Breast epithelium (tissue), 3 donors: ENCODE results near the gene AMELX.

Experiments
- POLR2A ChIP-seq: fragments of 450-650 bp; IDR thresholded peaks from one replicate; pipeline ENCODE4 v1.6.1; 2016; ENCODE audit warnings: antibody characterized with exemption, mild to moderate bottlenecking, moderate library complexity
- POLR2AphosphoS5 ChIP-seq, 3 donors: sonication (generic); formaldehyde crosslinking; IDR thresholded peaks; one replicate each; pipeline ENCODE4 v1.6.1; 2017; ENCODE audit warnings: antibody characterized with exemption in 3 of 3
- TF ChIP-seq, protein P1 (sequence below), 3 donors: fragments of 450-650 bp; IDR thresholded peaks; one replicate each; pipeline ENCODE4 v1.5.1; 2016 to 2017; ENCODE audit warnings: antibody characterized with exemption in 3 of 3, mild to moderate bottlenecking in 3 of 3, moderate library complexity in 3 of 3

DNA sequence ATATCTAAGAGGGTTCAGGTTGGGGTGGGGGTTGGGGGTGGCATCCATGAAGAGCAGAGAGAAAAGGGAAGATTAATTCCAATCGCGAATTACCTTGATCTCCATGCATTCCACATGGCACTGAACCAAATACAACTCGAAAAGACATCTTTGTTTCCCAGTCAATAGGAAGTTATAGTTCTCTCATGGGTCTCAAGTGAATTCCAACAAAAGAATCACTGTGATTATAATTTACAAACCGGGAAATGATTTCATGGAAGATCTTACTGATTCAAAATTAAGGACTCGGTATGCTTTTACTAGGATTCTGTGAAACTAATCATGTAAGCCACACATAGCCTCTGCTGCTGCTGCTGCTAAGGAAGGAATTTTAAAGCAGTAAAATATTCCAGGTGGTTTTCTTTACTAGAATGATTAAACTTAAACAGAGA, 26.6 kb upstream of the AMELX start:
- TF ChIP-seq POLR2AphosphoS5 (IDR thresholded peaks at IDR 0.05) (no peak), POLR2A (no peak)
- TF ChIP-seq, protein P1, sequence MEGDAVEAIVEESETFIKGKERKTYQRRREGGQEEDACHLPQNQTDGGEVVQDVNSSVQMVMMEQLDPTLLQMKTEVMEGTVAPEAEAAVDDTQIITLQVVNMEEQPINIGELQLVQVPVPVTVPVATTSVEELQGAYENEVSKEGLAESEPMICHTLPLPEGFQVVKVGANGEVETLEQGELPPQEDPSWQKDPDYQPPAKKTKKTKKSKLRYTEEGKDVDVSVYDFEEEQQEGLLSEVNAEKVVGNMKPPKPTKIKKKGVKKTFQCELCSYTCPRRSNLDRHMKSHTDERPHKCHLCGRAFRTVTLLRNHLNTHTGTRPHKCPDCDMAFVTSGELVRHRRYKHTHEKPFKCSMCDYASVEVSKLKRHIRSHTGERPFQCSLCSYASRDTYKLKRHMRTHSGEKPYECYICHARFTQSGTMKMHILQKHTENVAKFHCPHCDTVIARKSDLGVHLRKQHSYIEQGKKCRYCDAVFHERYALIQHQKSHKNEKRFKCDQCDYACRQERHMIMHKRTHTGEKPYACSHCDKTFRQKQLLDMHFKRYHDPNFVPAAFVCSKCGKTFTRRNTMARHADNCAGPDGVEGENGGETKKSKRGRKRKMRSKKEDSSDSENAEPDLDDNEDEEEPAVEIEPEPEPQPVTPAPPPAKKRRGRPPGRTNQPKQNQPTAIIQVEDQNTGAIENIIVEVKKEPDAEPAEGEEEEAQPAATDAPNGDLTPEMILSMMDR (IDR thresholded peaks at IDR 0.05), result no peak
